Mesothelial cell of epicardium (in vitro differentiated cells): ENCODE measurements around the gene HMGN1. TPM values are rescaled to one million over a fixed set of nuclear protein-coding genes. Genes with fewer than 3 reads are reported as not detected.

Source experiments
- DNase-seq, 2 experiments: peaks; one replicate each; pipeline ENCODE4 v3.0.0; 2021; ENCODE audit warnings: low spot score in 2 of 2; ENCODE audit not compliant: unreplicated experiment in 2 of 2
- H3K27ac Mint-ChIP-seq: 2 replicates; pipeline ENCODE4 v1.8.0; 2021; ENCODE audit warnings: mixed read lengths
- H3K27me3 Mint-ChIP-seq: 2 replicates; pipeline ENCODE4 v1.8.0; 2021; ENCODE audit warnings: low read depth, mixed read lengths
- H3K36me3 Mint-ChIP-seq: 2 replicates; pipeline ENCODE4 v1.8.0; 2021; ENCODE audit warnings: mixed read lengths
- H3K4me1 Mint-ChIP-seq: 2 replicates; pipeline ENCODE4 v1.8.0; 2021; ENCODE audit warnings: mixed read lengths
- H3K4me3 Mint-ChIP-seq: 2 replicates; pipeline ENCODE4 v1.8.0; 2021; ENCODE audit warnings: mild to moderate bottlenecking, moderate library complexity, mixed read lengths
- H3K9me3 Mint-ChIP-seq: 2 replicates; pipeline ENCODE4 v1.8.0; 2021; ENCODE audit warnings: mixed read lengths
- CTCF ChIP-seq: fragments of 200-600 bp; sonication (generic); IDR thresholded peaks from one replicate; pipeline ENCODE4 v1.5.0; 2021; ENCODE audit warnings: antibody characterized with exemption; ENCODE audit not compliant: unreplicated experiment
- total RNA-seq: library from RNA; stranded (reverse); gene quantifications from 3 replicates; pipeline ENCODE4 v1.2.1, GENCODE V29; 2021

Gene HMGN1
- 459 to 483 TPM (median 479 TPM) in 3 replicates for total RNA-seq

- no peak for TF ChIP-seq CTCF
- peak; percentile 90 to 91 for DNase-seq
- H3K9me3 Mint-ChIP-seq = no peaks in the 10 kb centered on the region
- H3K27me3 Mint-ChIP-seq = no peaks in the 10 kb centered on the region
- H3K36me3 Mint-ChIP-seq = peaks cover 27% of the 10 kb centered on the region
- peak within 1 kb of the TSS; percentile 100 for H3K27ac Mint-ChIP-seq
- peak within 1 kb of the TSS; percentile 94 for H3K4me3 Mint-ChIP-seq
- H3K4me1 Mint-ChIP-seq = peaks cover 43% of the 10 kb centered on the region
These were observed at the start of gene HMGN1 for GRCh38 chr21:39348355-39349210. TSS of gene HMGN1 (minus strand) at chr21:39349088. CDS start at chr21:39348917, 171 bp downstream.

GRCh38 chr21:39397646-39398385, 48.9 kb upstream of the HMGN1 start:
- no peak for TF ChIP-seq CTCF
- Mint-ChIP-seq H3K36me3 (peaks cover 31% of the 10 kb centered on the region), H3K9me3 (no peaks in the 10 kb centered on the region), H3K4me1 (no peaks in the 10 kb centered on the region), H3K4me3 (no peak overlapping the region), H3K27me3 (no peaks in the 10 kb centered on the region), H3K27ac (no peak overlapping the region)
- DNase-seq = no peak

- TF ChIP-seq CTCF = no peak
- H3K9me3 Mint-ChIP-seq = no peaks in the 10 kb centered on the region
- no peak for DNase-seq
- H3K4me3 Mint-ChIP-seq = no peak overlapping the region
- peaks cover 40% of the 10 kb centered on the region for H3K36me3 Mint-ChIP-seq
- peaks cover 19% of the 10 kb centered on the region for H3K4me1 Mint-ChIP-seq
- H3K27me3 Mint-ChIP-seq = no peaks in the 10 kb centered on the region
- no peak overlapping the region for H3K27ac Mint-ChIP-seq
These were observed 44.1 kb upstream of the HMGN1 start for GRCh38 chr21:39392981-39393380.

DNA sequence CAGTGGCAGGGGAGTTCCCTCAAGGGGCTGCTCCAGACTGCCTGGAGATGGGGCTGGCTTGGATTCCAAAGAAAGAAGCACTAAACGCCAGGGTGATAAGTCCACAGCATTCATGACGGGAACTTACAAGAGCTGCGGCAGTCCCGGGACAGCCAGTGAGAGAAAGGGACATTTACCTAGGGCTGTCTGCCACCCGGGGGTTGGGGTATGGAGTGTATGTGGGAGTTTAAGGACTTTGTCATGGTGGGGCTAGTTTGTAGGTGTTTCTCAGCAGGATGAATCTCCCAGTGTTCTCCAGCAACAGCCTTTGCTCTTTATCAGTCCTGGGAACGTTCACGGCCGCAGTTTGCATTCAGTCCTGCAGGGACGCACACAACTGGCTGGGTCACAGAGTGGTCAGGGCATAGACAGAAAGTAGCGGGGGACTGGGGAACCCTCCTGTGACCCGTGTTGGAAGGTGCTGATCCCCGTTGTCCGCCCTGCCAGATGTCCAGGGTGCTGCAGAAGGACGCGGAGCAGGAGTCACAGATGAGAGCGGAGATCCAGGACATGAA, 41.4 kb upstream of the HMGN1 start:
- TF ChIP-seq CTCF = no peak
- H3K27ac Mint-ChIP-seq = no peak overlapping the region
- peaks cover 26% of the 10 kb centered on the region for H3K36me3 Mint-ChIP-seq
- no peak overlapping the region for H3K4me3 Mint-ChIP-seq
- no peaks in the 10 kb centered on the region for H3K9me3 Mint-ChIP-seq
- no peak for DNase-seq
- peaks cover 19% of the 10 kb centered on the region for H3K4me1 Mint-ChIP-seq
- no peaks in the 10 kb centered on the region for H3K27me3 Mint-ChIP-seq

GRCh38 chr21:39388811-39389155, 39.9 kb upstream of the HMGN1 start:
- peak overlapping the region; percentile 76 for H3K4me3 Mint-ChIP-seq
- no peaks in the 10 kb centered on the region for H3K27me3 Mint-ChIP-seq
- TF ChIP-seq CTCF = peak; percentile 63
- peaks cover 18% of the 10 kb centered on the region for H3K36me3 Mint-ChIP-seq
- no peaks in the 10 kb centered on the region for H3K9me3 Mint-ChIP-seq
- no peak overlapping the region for H3K27ac Mint-ChIP-seq
- DNase-seq = no peak
- H3K4me1 Mint-ChIP-seq = peaks cover 19% of the 10 kb centered on the region
